ENCODE data around the gene GPATCH3.
A peak's percentile ranks its signal among the peaks of the same experiment; 100 is the strongest.

The GPATCH3 gene

DNA sequence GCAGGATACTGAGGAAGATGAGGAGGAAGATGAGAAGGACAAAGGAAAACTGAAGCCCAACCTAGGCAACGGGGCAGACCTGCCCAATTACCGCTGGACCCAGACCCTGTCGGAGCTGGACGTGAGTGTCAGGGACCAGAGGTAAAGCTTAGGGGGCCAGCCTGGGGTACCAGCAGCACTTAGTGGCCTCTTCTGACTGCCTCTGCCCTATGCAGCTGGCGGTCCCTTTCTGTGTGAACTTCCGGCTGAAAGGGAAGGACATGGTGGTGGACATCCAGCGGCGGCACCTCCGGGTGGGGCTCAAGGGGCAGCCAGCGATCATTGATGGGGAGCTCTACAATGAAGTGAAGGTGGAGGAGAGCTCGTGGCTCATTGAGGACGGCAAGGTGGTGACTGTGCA lies 42.4 kb upstream of the GPATCH3 start:
- DNase-seq (ENCODE audit: low read depth), result no peak
- H3K4me3 ChIP-seq (ENCODE audit: low read depth, low read length), result no peak overlapping the region
- TF ChIP-seq, protein P1, sequence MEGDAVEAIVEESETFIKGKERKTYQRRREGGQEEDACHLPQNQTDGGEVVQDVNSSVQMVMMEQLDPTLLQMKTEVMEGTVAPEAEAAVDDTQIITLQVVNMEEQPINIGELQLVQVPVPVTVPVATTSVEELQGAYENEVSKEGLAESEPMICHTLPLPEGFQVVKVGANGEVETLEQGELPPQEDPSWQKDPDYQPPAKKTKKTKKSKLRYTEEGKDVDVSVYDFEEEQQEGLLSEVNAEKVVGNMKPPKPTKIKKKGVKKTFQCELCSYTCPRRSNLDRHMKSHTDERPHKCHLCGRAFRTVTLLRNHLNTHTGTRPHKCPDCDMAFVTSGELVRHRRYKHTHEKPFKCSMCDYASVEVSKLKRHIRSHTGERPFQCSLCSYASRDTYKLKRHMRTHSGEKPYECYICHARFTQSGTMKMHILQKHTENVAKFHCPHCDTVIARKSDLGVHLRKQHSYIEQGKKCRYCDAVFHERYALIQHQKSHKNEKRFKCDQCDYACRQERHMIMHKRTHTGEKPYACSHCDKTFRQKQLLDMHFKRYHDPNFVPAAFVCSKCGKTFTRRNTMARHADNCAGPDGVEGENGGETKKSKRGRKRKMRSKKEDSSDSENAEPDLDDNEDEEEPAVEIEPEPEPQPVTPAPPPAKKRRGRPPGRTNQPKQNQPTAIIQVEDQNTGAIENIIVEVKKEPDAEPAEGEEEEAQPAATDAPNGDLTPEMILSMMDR (IDR thresholded peaks at IDR 0.05; ENCODE audit: insufficient read depth, low read depth, low read length, missing control alignments), result no peak

DNA sequence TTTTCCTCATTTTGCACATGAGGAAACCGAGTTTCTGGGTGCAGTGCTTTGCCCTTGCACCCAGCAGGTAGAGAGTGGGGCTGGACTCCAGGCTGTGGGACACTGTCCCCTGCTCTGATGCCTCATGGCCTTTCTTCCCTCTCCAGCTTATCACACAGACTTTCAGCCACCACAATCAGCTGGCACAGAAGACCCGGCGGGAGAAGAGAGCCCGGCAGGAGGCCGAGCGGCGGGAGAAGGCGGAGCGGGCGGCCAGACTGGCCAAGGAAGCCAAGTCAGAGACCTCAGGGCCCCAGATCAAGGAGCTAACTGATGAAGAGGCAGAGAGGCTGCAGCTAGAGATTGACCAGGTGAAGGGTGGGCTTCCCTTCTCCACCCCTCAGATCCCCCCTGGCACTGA lies 41.0 kb upstream of the GPATCH3 start:
- TF ChIP-seq, protein P1 (IDR thresholded peaks at IDR 0.05; ENCODE audit: insufficient read depth, low read depth, low read length, missing control alignments), result no peak
- no peak for DNase-seq (ENCODE audit: low read depth)
- H3K4me3 ChIP-seq (ENCODE audit: low read depth, low read length), result no peak overlapping the region

DNA sequence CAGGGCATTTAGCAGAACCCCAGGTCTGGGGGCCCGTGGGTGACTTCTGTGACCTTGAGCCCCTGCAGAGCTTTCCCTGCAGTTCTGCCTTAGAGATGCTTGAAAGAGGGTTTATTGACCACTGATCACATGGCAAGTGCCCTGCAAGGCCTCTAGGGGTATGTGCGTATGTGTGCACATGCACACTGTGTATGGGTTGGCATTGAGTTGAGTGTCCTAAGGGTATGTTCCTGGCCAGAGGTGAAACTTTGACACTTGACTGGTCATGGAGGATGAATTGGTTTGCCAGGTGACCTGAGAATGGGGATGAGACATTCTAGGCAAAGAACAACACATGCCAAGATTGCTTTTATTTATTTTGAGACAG lies 38.4 kb upstream of the GPATCH3 start:
- TF ChIP-seq, protein P1 (IDR thresholded peaks at IDR 0.05; ENCODE audit: insufficient read depth, low read depth, low read length, missing control alignments), result no peak
- H3K4me3 ChIP-seq (ENCODE audit: low read depth, low read length), result no peak overlapping the region
- no peak for DNase-seq (ENCODE audit: low read depth)

DNA sequence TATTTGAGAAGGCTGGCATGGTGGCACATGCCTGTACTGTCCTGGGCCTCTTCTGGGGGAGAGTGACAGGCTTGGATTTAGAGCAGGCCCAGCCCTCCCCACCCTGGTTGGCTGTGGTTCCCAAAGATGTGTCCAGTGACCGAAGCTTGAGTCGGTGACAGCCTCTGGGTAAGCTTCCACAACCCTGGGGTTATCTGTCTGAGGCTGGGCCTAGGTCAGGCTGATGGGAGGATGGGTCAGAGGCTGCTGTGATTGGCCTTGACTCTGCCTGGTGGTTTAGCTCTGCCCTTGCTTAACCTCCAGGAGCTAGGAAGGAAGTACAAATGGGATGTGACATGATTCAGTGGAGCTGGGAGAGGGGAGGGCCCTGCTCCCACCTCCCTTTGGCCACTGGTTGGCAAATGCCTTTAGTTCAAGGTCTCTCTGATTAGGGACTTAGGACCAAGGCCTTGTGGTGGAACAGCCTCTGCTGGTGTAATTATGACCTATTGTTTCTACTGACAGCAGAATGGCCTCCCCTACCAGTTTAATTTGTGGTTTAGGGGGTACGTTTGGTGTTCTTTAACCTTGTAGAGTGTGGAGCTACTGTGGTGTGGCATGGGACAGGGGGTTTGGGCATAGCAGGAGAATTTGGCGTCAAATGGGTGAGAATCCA lies 37.9 kb upstream of the GPATCH3 start:
- TF ChIP-seq, protein P1 (IDR thresholded peaks at IDR 0.05; ENCODE audit: insufficient read depth, low read depth, low read length, missing control alignments), result no peak
- no peak for DNase-seq (ENCODE audit: low read depth)

DNA sequence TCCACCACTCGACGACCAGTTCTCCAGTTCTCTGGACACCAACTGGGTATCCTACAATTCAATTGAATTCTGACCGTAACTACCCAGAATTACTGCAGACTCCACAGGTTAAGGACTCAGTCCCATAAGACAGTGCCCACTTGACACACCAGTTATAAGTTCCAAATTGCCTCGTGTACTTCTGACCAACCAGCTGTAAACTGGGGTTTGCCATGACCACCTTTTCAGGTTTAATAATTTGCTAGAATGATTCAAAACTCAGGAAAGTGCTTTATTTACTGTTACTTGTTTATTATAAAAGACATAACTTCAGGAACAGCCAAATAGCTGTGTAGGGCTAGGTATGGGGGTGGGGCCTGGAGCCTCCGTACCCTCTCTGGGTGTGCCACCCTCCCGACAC lies 36.6 kb upstream of the GPATCH3 start:
- TF ChIP-seq, protein P1 (IDR thresholded peaks at IDR 0.05; ENCODE audit: insufficient read depth, low read depth, low read length, missing control alignments), result no peak
- DNase-seq (ENCODE audit: low read depth), result no peak
- H3K4me3 ChIP-seq (ENCODE audit: low read depth, low read length), result no peak overlapping the region

More for the DNA sequence above, 37.9 kb upstream of the GPATCH3 start:
- H3K4me3 ChIP-seq (ENCODE audit: low read depth, low read length), result no peak overlapping the region

DNA sequence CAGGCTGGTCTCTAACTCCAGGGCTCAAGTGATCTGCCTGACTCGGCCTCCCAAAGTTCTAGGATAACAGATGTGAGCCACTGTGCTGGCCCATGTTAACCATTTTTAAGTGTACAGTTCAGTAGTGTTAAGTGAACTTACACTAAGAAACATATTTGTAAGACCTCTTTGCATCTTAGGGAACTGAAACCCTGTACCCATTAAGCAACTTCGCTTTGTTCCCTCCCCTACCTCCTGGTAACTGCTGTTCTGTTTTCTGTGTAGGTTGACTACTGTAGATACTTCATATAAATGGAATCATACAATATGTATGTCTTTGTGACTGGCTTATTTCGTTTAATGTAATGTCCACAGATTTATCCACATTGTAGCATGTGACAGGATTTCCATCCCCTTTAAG lies 32.3 kb upstream of the GPATCH3 start:
- TF ChIP-seq, protein P1 (IDR thresholded peaks at IDR 0.05; ENCODE audit: insufficient read depth, low read depth, low read length, missing control alignments), result no peak

DNA sequence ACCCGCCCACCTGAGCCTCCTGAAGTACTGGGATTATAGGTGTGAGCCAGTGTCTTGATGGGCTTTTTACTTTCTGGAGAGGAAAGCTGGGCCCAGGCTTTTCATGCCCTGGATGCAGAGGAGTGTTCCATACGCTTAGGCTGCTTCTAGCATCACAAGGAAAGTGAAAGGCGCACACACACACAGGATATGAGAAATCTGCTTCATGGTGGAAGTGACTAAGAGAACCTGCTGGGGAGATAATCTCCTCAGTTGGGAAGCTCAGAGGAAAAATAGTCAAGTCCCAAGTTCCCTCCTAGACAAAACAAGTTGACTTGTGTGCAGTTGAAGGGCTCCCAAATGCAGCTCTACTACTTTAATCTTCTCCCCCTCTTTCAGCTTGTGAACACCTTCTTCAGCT lies 23.4 kb upstream of the GPATCH3 start:
- DNase-seq (ENCODE audit: low read depth), result no peak
- no peak overlapping the region for H3K4me3 ChIP-seq (ENCODE audit: low read depth, low read length)
- TF ChIP-seq, protein P1 (IDR thresholded peaks at IDR 0.05; ENCODE audit: insufficient read depth, low read depth, low read length, missing control alignments), result no peak

More for the DNA sequence above, 32.3 kb upstream of the GPATCH3 start:
- peak; percentile 60 for DNase-seq (ENCODE audit: low read depth)
- H3K4me3 ChIP-seq (ENCODE audit: low read depth, low read length), result no peak overlapping the region

All from GM12865 (cell line).